Limb (tissue), 2 donors: ENCODE measurements around the gene MDM1.

Experiments
- DNase-seq, 2 donors: peaks; one replicate each; pipeline ENCODE4 v3.0.0-alpha.2; 2016; ENCODE audit errors: extremely low spot score in 2 of 2

Gene MDM1

GRCh38 chr12:68356060-68356695 is 24.0 kb upstream of the MDM1 start:
- DNase-seq, result no peak

- DNase-seq, result no peak
Measured at GRCh38 chr12:68354977-68355541, 22.9 kb upstream of the MDM1 start.

GRCh38 chr12:68352067-68352466 is 19.9 kb upstream of the MDM1 start:
- DNase-seq, result no peak

GRCh38 chr12:68350753-68351152 is 18.6 kb upstream of the MDM1 start:
- DNase-seq, result no peak

GRCh38 chr12:68349921-68350606 is 17.9 kb upstream of the MDM1 start:
- no peak for DNase-seq

GRCh38 chr12:68349220-68349621 is 17.1 kb upstream of the MDM1 start:
- no peak for DNase-seq

GRCh38 chr12:68348419-68348818 is 16.3 kb upstream of the MDM1 start:
- DNase-seq, result no peak

GRCh38 chr12:68345763-68346162 is 13.6 kb upstream of the MDM1 start:
- DNase-seq, result no peak

- no peak for DNase-seq
Measured at GRCh38 chr12:68344126-68344525, 12.0 kb upstream of the MDM1 start.

- DNase-seq, result no peak
Measured at GRCh38 chr12:68342966-68343365, 10.8 kb upstream of the MDM1 start.

GRCh38 chr12:68341822-68342221 is 9.7 kb upstream of the MDM1 start:
- no peak for DNase-seq

GRCh38 chr12:68340404-68341270 is 8.5 kb upstream of the MDM1 start:
- DNase-seq, result no peak

- DNase-seq, result no peak
Measured at GRCh38 chr12:68336889-68337303, 4.7 kb upstream of the MDM1 start.

GRCh38 chr12:68335462-68335861 is 3.3 kb upstream of the MDM1 start:
- DNase-seq, result no peak

- DNase-seq, result no peak
Measured at GRCh38 chr12:68334132-68334531, 2.0 kb upstream of the MDM1 start.

GRCh38 chr12:68332728-68333630 is 817 bp upstream of the MDM1 start:
- DNase-seq, result no peak

GRCh38 chr12:68331500-68331868 is 678 bp downstream of the MDM1 start:
- no peak for DNase-seq

- DNase-seq, result no peak
Measured at GRCh38 chr12:68327896-68328295, 4.3 kb downstream of the MDM1 start.

GRCh38 chr12:68326716-68327115 is 5.4 kb downstream of the MDM1 start:
- no peak for DNase-seq

- no peak for DNase-seq
Measured at GRCh38 chr12:68325966-68326365, 6.2 kb downstream of the MDM1 start.

- no peak for DNase-seq
Measured at GRCh38 chr12:68324531-68324930, 7.6 kb downstream of the MDM1 start.
